K562 (cell line): Measurements from ENCODE around the gene ETV3. TPM values are rescaled to one million over a fixed set of nuclear protein-coding genes. Genes with fewer than 3 reads are reported as not detected.

Source experiments
- ADNP ChIP-seq: fragments of 200-800 bp; sonication (Bioruptor generic); IDR thresholded peaks from 2 replicates; pipeline ENCODE4 v1.6.1; 2016; ENCODE audit warnings: missing genetic modification characterization, missing compliant biosample characterization
- ARNT ChIP-seq, 2 experiments: fragments of 450-650 bp; IDR thresholded peaks; 2 replicates each; pipeline ENCODE4 v1.6.1; 2016; ENCODE audit warnings: mild to moderate bottlenecking in 1 of 2
- CBFA2T3 ChIP-seq: fragments of 450-650 bp; IDR thresholded peaks from 2 replicates; pipeline ENCODE4 v1.6.1; 2017
- EHMT2 ChIP-seq: fragments of 450-650 bp; IDR thresholded peaks from 2 replicates; pipeline ENCODE4 v1.6.1; 2018; ENCODE audit warnings: antibody characterized with exemption
- HDAC3 ChIP-seq: fragments of 450-650 bp; IDR thresholded peaks from 2 replicates; pipeline ENCODE4 v1.6.1; 2018; ENCODE audit warnings: borderline replicate concordance, mild to moderate bottlenecking, moderate library complexity; ENCODE audit not compliant: partially characterized antibody
- HIVEP1 ChIP-seq: fragments of 250-450 bp; sonication (Bioruptor Pico); IDR thresholded peaks from 2 replicates; pipeline ENCODE4 v1.4.0; 2020; ENCODE audit warnings: mild to moderate bottlenecking
- HNRNPH1 ChIP-seq: fragments of 200-400 bp; formaldehyde crosslinking; optimal IDR thresholded peaks from 2 replicates; pipeline ENCODE3; 2017; ENCODE audit warnings: low read depth, mild to moderate bottlenecking, low read length, moderate library complexity
- NFATC3 ChIP-seq: fragments of 450-650 bp; IDR thresholded peaks from 2 replicates; pipeline ENCODE4 v1.6.1; 2017; ENCODE audit warnings: mild to moderate bottlenecking
- NFE2L1 ChIP-seq: fragments of 450-650 bp; IDR thresholded peaks from 2 replicates; pipeline ENCODE4 v1.6.1; 2016; ENCODE audit warnings: missing genetic modification characterization, low read depth, mild to moderate bottlenecking, missing compliant biosample characterization, moderate library complexity, borderline replicate concordance
- NR2C2 ChIP-seq, 2 experiments: fragments of 200-800 bp in 1 of 2; sonication (Bioruptor generic) in 1 of 2; sonication (generic) in 1 of 2; formaldehyde crosslinking in 1 of 2; IDR thresholded peaks; 2 replicates each; pipeline versions ENCODE4 v1.6.1 to v1.8.0; 2016 to 2022; ENCODE audit warnings: mild to moderate bottlenecking in 1 of 2, missing compliant biosample characterization in 1 of 2, missing genetic modification characterization in 1 of 2, missing genetic modification reagents in 1 of 2
- SP2 ChIP-seq: IDR thresholded peaks from 2 replicates; pipeline ENCODE4 v1.6.1; 2011; ENCODE audit warnings: mild to moderate bottlenecking, low read depth, low read length, moderate library complexity; ENCODE audit not compliant: poor library complexity, severe bottlenecking; ENCODE audit errors: extremely low read depth
- TAF7 ChIP-seq: fragments of 450-650 bp; IDR thresholded peaks from 2 replicates; pipeline ENCODE4 v1.6.1; 2016; ENCODE audit warnings: missing genetic modification characterization, missing compliant biosample characterization
- TEAD4 ChIP-seq, 2 experiments: sonication (generic) in 1 of 2; formaldehyde crosslinking in 1 of 2; IDR thresholded peaks; 2 replicates each; pipeline versions ENCODE4 v1.6.1 to v1.8.0; 2012 to 2022; ENCODE audit warnings: borderline replicate concordance in 1 of 2, inconsistent platforms in 1 of 2, low read length in 1 of 2, mild to moderate bottlenecking in 1 of 2, missing genetic modification reagents in 1 of 2
- ZFX ChIP-seq: sonication (generic); formaldehyde crosslinking; IDR thresholded peaks from 2 replicates; pipeline ENCODE4 v1.8.0; 2022; ENCODE audit warnings: mild to moderate bottlenecking, missing genetic modification reagents, moderate library complexity
- ZNF174 ChIP-seq: fragments of 250-450 bp; sonication (Bioruptor Pico); IDR thresholded peaks from 2 replicates; pipeline ENCODE4 v1.4.0; 2020; ENCODE audit warnings: mild to moderate bottlenecking
- ZNF699 ChIP-seq: fragments of 250-450 bp; sonication (Bioruptor Pico); IDR thresholded peaks from 2 replicates; pipeline ENCODE4 v1.8.0; 2021; ENCODE audit warnings: mild to moderate bottlenecking, moderate library complexity; ENCODE audit not compliant: insufficient replicate concordance
- ZNF766 ChIP-seq: fragments of 200-800 bp; sonication (Bioruptor generic); conservative IDR thresholded peaks from 2 replicates; pipeline ENCODE4 v1.6.1; 2016; ENCODE audit warnings: missing genetic modification characterization, missing compliant biosample characterization
- polyA plus RNA-seq, 8 experiments: library from polyadenylated mRNA; depleted of rRNA in 4 of 8; stranded (reverse) in 5 of 8; unstranded in 3 of 8; fragments of >200 nt; fragmentation: Nextera tagmentation in 2 of 8; fragmentation: Illumina TruSeq in 1 of 8; extraction: Ambion mirVana in 2 of 8; extraction: Trizol in 1 of 8; gene quantifications; 2 replicates each; pipeline versions ENCODE4 v1.2.1 to v1.2.3, GENCODE V29; 2011 to 2014; ENCODE audit warnings: inconsistent platforms in 1 of 8, missing spikeins in 1 of 8
- total RNA-seq, 7 experiments: library from RNA; depleted of rRNA in 6 of 7; stranded (reverse); fragments of >200 nt in 6 of 7; fragmentation: Illumina TruSeq in 2 of 7; extraction: Trizol in 2 of 7; gene quantifications; 2 replicates each; pipeline versions ENCODE4 v1.2.1 to v1.2.3, GENCODE V29; 2011 to 2021; ENCODE audit warnings: low replicate concordance in 1 of 7
- TF ChIP-seq, protein P1 (sequence below), 2 experiments: fragments of 450-650 bp; IDR thresholded peaks; 2 replicates each; pipeline ENCODE4 v1.6.1; 2016
- TF ChIP-seq, protein P2 (sequence below), 2 experiments: fragments of 450-650 bp in 1 of 2; sonication (generic) in 1 of 2; formaldehyde crosslinking; conservative IDR thresholded peaks; 2 replicates each; pipeline versions ENCODE4 v1.4.0 to v1.8.1; 2020 to 2022; ENCODE audit warnings: mild to moderate bottlenecking in 1 of 2, missing genetic modification reagents in 1 of 2
- TF ChIP-seq, protein P3 (sequence below): fragments of 200-400 bp; formaldehyde crosslinking; IDR thresholded peaks from 2 replicates; pipeline ENCODE4 v1.6.1; 2017; ENCODE audit warnings: mild to moderate bottlenecking, low read depth, low read length, moderate library complexity
- TF ChIP-seq, protein P4 (sequence below), 2 experiments: fragments of 200-800 bp in 1 of 2; sonication (Bioruptor generic) in 1 of 2; sonication (generic) in 1 of 2; formaldehyde crosslinking in 1 of 2; IDR thresholded peaks in 1 of 2; conservative IDR thresholded peaks in 1 of 2; 2 replicates each; pipeline versions ENCODE4 v1.5.0 to v1.6.1; 2016 to 2020; ENCODE audit warnings: missing compliant biosample characterization in 1 of 2, missing genetic modification characterization in 1 of 2, missing genetic modification reagents in 1 of 2

The ETV3 gene
- total and polyA plus RNA-seq, 9 of the 15 experiments (the other 6 are each of a cell fraction or from before 2014, with no cell fraction given), result 3.1 to 16.0 (median 9.0) TPM

DNA sequence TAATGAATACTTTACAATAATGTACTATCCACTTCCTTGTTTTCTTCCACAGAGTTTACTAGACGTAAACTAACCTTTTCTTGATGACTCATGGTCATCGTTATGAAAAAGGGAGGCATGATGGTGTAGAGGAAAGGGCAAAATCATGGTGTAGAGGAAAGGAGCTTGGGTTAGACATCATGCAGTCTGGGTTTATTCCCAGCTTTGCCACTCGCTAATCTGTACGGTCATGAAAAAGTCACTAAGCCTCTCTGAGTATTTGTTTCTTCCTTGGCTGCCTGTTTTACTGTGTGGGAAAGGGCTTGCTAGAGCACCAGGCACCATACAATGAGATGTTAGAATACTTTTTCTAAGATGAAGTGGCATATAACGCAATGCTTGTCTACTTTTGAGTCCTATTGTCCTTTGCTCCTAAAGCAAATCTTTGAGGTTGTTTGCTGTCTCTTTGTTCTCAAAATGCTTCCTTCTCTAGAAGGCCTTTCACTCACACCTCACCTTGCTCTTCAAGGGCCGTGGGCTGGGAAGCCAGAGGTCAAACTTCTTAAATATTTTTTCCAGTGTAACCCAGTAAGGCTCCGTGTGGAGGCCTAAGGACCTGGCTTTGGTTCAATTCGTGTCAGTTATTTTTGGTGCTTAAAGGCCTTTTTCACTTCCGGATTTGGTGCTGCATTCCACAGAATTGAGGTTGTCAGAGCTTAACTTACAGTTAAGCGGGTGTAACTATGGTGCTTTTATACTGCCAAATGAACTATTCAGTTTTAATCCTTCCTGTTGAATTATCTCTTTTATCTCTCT is 9.9 kb upstream of the ETV3 start (continued):
- TF ChIP-seq, protein P1, sequence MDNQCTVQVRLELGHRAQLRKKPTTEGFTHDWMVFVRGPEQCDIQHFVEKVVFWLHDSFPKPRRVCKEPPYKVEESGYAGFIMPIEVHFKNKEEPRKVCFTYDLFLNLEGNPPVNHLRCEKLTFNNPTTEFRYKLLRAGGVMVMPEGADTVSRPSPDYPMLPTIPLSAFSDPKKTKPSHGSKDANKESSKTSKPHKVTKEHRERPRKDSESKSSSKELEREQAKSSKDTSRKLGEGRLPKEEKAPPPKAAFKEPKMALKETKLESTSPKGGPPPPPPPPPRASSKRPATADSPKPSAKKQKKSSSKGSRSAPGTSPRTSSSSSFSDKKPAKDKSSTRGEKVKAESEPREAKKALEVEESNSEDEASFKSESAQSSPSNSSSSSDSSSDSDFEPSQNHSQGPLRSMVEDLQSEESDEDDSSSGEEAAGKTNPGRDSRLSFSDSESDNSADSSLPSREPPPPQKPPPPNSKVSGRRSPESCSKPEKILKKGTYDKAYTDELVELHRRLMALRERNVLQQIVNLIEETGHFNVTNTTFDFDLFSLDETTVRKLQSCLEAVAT (IDR thresholded peaks at IDR 0.05), result peak in 1 of 2 experiments; percentile 75; a peak in 1 of 4 replicates
- TF ChIP-seq, protein P2, sequence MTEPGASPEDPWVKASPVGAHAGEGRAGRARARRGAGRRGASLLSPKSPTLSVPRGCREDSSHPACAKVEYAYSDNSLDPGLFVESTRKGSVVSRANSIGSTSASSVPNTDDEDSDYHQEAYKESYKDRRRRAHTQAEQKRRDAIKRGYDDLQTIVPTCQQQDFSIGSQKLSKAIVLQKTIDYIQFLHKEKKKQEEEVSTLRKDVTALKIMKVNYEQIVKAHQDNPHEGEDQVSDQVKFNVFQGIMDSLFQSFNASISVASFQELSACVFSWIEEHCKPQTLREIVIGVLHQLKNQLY (CRISPR knock-in tag; conservative IDR thresholded peaks at IDR 0.05), result no peak
- TF ChIP-seq NR2C2 (CRISPR knock-in tag; IDR thresholded peaks at IDR 0.05), result no peak
- 0 out of 2 replicates have a peak, but pooled peaks have one; percentile 51 for TF ChIP-seq NR2C2 (tag; IDR thresholded peaks at IDR 0.05)
- no peak for TF ChIP-seq ZNF766
- TF ChIP-seq ZNF174, result no peak
- peak; percentile 56 for TF ChIP-seq ZFX
- TF ChIP-seq ARNT (IDR thresholded peaks at IDR 0.05), result no peak
- TF ChIP-seq HDAC3, result no peak
- TF ChIP-seq, protein P3, sequence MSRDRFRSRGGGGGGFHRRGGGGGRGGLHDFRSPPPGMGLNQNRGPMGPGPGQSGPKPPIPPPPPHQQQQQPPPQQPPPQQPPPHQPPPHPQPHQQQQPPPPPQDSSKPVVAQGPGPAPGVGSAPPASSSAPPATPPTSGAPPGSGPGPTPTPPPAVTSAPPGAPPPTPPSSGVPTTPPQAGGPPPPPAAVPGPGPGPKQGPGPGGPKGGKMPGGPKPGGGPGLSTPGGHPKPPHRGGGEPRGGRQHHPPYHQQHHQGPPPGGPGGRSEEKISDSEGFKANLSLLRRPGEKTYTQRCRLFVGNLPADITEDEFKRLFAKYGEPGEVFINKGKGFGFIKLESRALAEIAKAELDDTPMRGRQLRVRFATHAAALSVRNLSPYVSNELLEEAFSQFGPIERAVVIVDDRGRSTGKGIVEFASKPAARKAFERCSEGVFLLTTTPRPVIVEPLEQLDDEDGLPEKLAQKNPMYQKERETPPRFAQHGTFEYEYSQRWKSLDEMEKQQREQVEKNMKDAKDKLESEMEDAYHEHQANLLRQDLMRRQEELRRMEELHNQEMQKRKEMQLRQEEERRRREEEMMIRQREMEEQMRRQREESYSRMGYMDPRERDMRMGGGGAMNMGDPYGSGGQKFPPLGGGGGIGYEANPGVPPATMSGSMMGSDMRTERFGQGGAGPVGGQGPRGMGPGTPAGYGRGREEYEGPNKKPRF, result no peak
- TF ChIP-seq NFATC3, result no peak
- no peak for TF ChIP-seq SP2
- TF ChIP-seq TEAD4 (IDR thresholded peaks at IDR 0.05; ENCODE audit: low read length), result no peak
- no peak for TF ChIP-seq TEAD4 (CRISPR knock-in tag; IDR thresholded peaks at IDR 0.05; ENCODE audit: borderline replicate concordance)
- TF ChIP-seq, protein P4, sequence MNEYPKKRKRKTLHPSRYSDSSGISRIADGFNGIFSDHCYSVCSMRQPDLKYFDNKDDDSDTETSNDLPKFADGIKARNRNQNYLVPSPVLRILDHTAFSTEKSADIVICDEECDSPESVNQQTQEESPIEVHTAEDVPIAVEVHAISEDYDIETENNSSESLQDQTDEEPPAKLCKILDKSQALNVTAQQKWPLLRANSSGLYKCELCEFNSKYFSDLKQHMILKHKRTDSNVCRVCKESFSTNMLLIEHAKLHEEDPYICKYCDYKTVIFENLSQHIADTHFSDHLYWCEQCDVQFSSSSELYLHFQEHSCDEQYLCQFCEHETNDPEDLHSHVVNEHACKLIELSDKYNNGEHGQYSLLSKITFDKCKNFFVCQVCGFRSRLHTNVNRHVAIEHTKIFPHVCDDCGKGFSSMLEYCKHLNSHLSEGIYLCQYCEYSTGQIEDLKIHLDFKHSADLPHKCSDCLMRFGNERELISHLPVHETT (CRISPR knock-in tag; conservative IDR thresholded peaks at IDR 0.05 in 1 of 2, IDR thresholded peaks at IDR 0.05 in 1 of 2), result peak in 1 of 2 experiments; percentile 65; a peak in 2 of 4 replicates
- TF ChIP-seq HIVEP1 (CRISPR knock-in tag), result no peak
- TF ChIP-seq ADNP (tag), result no peak
- 0 out of 2 replicates have a peak, but pooled peaks have one; percentile 9 for TF ChIP-seq CBFA2T3
- no peak for TF ChIP-seq TAF7 (tag)
- TF ChIP-seq ZNF699, result no peak
- TF ChIP-seq NFE2L1 (tag), result peak; percentile 44; the same call in 1 of the 2 replicates
- no peak for TF ChIP-seq HNRNPH1
- peak; percentile 89 for TF ChIP-seq EHMT2
